Keratinocyte (primary cell): ENCODE measurements around the gene EPHB4.

ENCODE experiments used
- EZH2 ChIP-seq: IDR thresholded peaks from one replicate; pipeline ENCODE4 v1.6.1; 2012; ENCODE audit warnings: inconsistent platforms, mild to moderate bottlenecking, low read length, moderate library complexity
- TF ChIP-seq, protein P1 (sequence below), 3 experiments: IDR thresholded peaks in 1 of 3; conservative IDR thresholded peaks in 1 of 3; optimal IDR thresholded peaks in 1 of 3; 2 replicates in 2 of 3; 3 replicates in 1 of 3; pipeline versions ENCODE3 to v1.5.1; 2011; ENCODE audit warnings: low read length in 3 of 3, mild to moderate bottlenecking in 3 of 3, moderate library complexity in 2 of 3, control low read depth in 1 of 3, inconsistent platforms in 1 of 3; ENCODE audit not compliant: insufficient read depth in 2 of 3; ENCODE audit errors: extremely low read depth in 1 of 3

DNA sequence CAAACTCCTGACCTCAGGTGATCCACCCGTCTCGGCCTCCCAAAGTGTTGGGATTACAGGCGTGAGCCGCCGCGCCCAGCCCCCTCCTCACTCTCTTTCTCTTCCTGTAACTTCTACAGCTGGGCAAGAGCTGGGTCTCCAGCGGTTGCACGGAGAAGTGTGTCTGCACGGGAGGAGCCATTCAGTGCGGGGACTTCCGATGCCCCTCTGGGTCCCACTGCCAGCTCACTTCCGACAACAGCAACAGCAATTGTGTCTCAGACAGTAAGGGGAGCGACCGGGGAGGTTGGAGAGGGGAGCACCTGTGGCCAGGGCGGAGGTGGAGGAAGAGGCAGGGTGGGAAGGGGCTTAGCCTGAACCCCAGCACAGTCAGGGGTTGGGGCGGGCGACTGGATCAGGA lies 41.4 kb downstream of the EPHB4 start:
- TF ChIP-seq, protein P1, sequence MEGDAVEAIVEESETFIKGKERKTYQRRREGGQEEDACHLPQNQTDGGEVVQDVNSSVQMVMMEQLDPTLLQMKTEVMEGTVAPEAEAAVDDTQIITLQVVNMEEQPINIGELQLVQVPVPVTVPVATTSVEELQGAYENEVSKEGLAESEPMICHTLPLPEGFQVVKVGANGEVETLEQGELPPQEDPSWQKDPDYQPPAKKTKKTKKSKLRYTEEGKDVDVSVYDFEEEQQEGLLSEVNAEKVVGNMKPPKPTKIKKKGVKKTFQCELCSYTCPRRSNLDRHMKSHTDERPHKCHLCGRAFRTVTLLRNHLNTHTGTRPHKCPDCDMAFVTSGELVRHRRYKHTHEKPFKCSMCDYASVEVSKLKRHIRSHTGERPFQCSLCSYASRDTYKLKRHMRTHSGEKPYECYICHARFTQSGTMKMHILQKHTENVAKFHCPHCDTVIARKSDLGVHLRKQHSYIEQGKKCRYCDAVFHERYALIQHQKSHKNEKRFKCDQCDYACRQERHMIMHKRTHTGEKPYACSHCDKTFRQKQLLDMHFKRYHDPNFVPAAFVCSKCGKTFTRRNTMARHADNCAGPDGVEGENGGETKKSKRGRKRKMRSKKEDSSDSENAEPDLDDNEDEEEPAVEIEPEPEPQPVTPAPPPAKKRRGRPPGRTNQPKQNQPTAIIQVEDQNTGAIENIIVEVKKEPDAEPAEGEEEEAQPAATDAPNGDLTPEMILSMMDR (optimal IDR thresholded peaks at IDR 0.05 in 1 of 3, IDR thresholded peaks at IDR 0.05 in 1 of 3, conservative IDR thresholded peaks at IDR 0.05 in 1 of 3; ENCODE audit: extremely low read depth in 1 of 3, insufficient read depth in 2 of 3, low read length in 3 of 3), result no peak
- TF ChIP-seq EZH2, result no peak
